WTC11 (cell line): ENCODE results near the gene CD1D. TPM values are rescaled to one million over a fixed set of nuclear protein-coding genes. Genes with fewer than 3 reads are reported as not detected.

ENCODE experiments used
- ATAC-seq: fragments of 200-7000 bp; cut with Tn5 transposase; 2 replicates; pipeline ENCODE4 v1.10.0; 2021; ENCODE audit warnings: mild to moderate bottlenecking, moderate library complexity
- CTCF ChIA-PET: fragments of 300-600 bp; sonication (Branson Sonifier 250); formaldehyde crosslinking; loops from one replicate; lab custom pipeline; 2021; ENCODE audit warnings: antibody characterized with exemption; lab: Charles Lee
- POLR2A ChIA-PET: fragments of 350-600 bp; sonication (Branson Sonifier 250); formaldehyde crosslinking; loops from one replicate; lab custom pipeline; 2021; ENCODE audit warnings: antibody characterized with exemption; lab: Charles Lee
- DNase-seq: peaks from one replicate; pipeline ENCODE4 v3.0.0; 2021; ENCODE audit warnings: low spot score
- H3K27ac Mint-ChIP-seq: 2 replicates; pipeline ENCODE4 v1.8.0; 2021; ENCODE audit warnings: mixed read lengths
- H3K27me3 Mint-ChIP-seq: 2 replicates; pipeline ENCODE4 v1.8.0; 2021; ENCODE audit warnings: low read depth, mild to moderate bottlenecking, moderate library complexity, mixed read lengths
- H3K36me3 Mint-ChIP-seq: 2 replicates; pipeline ENCODE4 v1.8.0; 2021; ENCODE audit warnings: mixed read lengths
- H3K4me1 Mint-ChIP-seq: 2 replicates; pipeline ENCODE4 v1.8.0; 2022; ENCODE audit warnings: mixed read lengths
- H3K4me3 Mint-ChIP-seq: 2 replicates; pipeline ENCODE4 v1.8.0; 2021; ENCODE audit warnings: mild to moderate bottlenecking, moderate library complexity, mixed read lengths
- H3K9me3 Mint-ChIP-seq: 2 replicates; pipeline ENCODE4 v1.8.0; 2021; ENCODE audit warnings: mixed read lengths
- AFF4 ChIP-seq: sonication (generic); formaldehyde crosslinking; IDR thresholded peaks from 2 replicates; pipeline ENCODE4 v1.8.1; 2023; ENCODE audit warnings: mild to moderate bottlenecking, missing genetic modification reagents, borderline replicate concordance
- ATF3 ChIP-seq: sonication (generic); formaldehyde crosslinking; conservative IDR thresholded peaks from 2 replicates; pipeline ENCODE4 v1.8.1; 2022; ENCODE audit warnings: mild to moderate bottlenecking, missing genetic modification reagents
- E2F4 ChIP-seq: sonication (generic); formaldehyde crosslinking; IDR thresholded peaks from 2 replicates; pipeline ENCODE4 v1.8.1; 2022; ENCODE audit warnings: low read depth, mild to moderate bottlenecking, moderate library complexity, missing genetic modification reagents, borderline replicate concordance
- EMX1 ChIP-seq: fragments of 250-450 bp; sonication (Bioruptor Pico); IDR thresholded peaks from 2 replicates; pipeline ENCODE4 v1.8.0; 2021; ENCODE audit warnings: mild to moderate bottlenecking
- HMGXB4 ChIP-seq: sonication (generic); formaldehyde crosslinking; IDR thresholded peaks from 2 replicates; pipeline ENCODE4 v1.8.1; 2023; ENCODE audit warnings: mild to moderate bottlenecking, moderate library complexity, missing genetic modification reagents
- IRF1 ChIP-seq: sonication (generic); formaldehyde crosslinking; IDR thresholded peaks from 2 replicates; pipeline ENCODE4 v1.8.0; 2023; ENCODE audit warnings: missing genetic modification reagents
- PREB ChIP-seq: sonication (generic); formaldehyde crosslinking; IDR thresholded peaks from 2 replicates; pipeline ENCODE4 v1.8.1; 2022; ENCODE audit warnings: mild to moderate bottlenecking, missing genetic modification reagents, moderate library complexity, borderline replicate concordance
- RELA ChIP-seq: sonication (generic); formaldehyde crosslinking; IDR thresholded peaks from 2 replicates; pipeline ENCODE4 v1.8.1; 2022; ENCODE audit warnings: missing genetic modification reagents, mild to moderate bottlenecking, borderline replicate concordance
- TEAD1 ChIP-seq: sonication (generic); formaldehyde crosslinking; IDR thresholded peaks from 2 replicates; pipeline ENCODE4 v1.8.0; 2022; ENCODE audit warnings: mild to moderate bottlenecking, missing genetic modification reagents
- ZNF423 ChIP-seq: fragments of 250-450 bp; sonication (Bioruptor Pico); IDR thresholded peaks from 2 replicates; pipeline ENCODE4 v2.1.2; 2022; ENCODE audit warnings: mild to moderate bottlenecking, moderate library complexity
- total RNA-seq: library from RNA; stranded (reverse); gene quantifications from 3 replicates; pipeline ENCODE4 v1.2.3, GENCODE V29; 2021

Gene CD1D
- total RNA-seq, 1 experiment from 2014 or later, result 4.7 TPM

GRCh38 chr1:158146165-158146564, 34.5 kb upstream of the CD1D start:
- H3K27me3 Mint-ChIP-seq, result peaks cover 56% of the 10 kb centered on the region

More at GRCh38 chr1:158146165-158146564, 34.5 kb upstream of the CD1D start:
- Mint-ChIP-seq H3K9me3 (peaks cover 17% of the 10 kb centered on the region), H3K36me3 (no peaks in the 10 kb centered on the region), H3K27ac (no peak overlapping the region), H3K4me1 (peaks cover 8% of the 10 kb centered on the region; the same call in 1 of the 2 replicates), H3K4me3 (no peak overlapping the region)
- ATAC-seq, result no peak
- ChIA-PET CTCF (interaction anchor here (1.0 to 1.7 kb wide), 2 partner anchors 25 to 57 kb away, joined by 3 to 4 read pairs; no protein-coding TSS in a partner anchor), POLR2A (no interaction called here)
- no peak for TF ChIP-seq IRF1 (CRISPR knock-in tag)
- TF ChIP-seq EMX1 (CRISPR knock-in tag), result no peak
- no peak for TF ChIP-seq PREB (CRISPR knock-in tag)
- no peak for TF ChIP-seq AFF4 (CRISPR knock-in tag)
- TF ChIP-seq HMGXB4 (CRISPR knock-in tag), result no peak
- no peak for TF ChIP-seq E2F4 (CRISPR knock-in tag)
- TF ChIP-seq TEAD1 (CRISPR knock-in tag), result no peak
- TF ChIP-seq ATF3 (CRISPR knock-in tag), result no peak
- TF ChIP-seq RELA, result no peak
- TF ChIP-seq ZNF423 (CRISPR knock-in tag), result no peak
- DNase-seq, result no peak
